GM21447 (cell line): ENCODE measurements around the gene RAD54L2.
"Not testable (repeated sequence)": the region's sequence is repeated elsewhere in the genome, so short reads cannot be mapped to it uniquely, and the experiment has no call there.

Source experiments
- ATAC-seq: cut with Tn5 transposase; IDR thresholded peaks from one replicate; pipeline ENCODE4 v1.9.1; 2021; ENCODE audit not compliant: unreplicated experiment

RAD54L2 gene, protein sequence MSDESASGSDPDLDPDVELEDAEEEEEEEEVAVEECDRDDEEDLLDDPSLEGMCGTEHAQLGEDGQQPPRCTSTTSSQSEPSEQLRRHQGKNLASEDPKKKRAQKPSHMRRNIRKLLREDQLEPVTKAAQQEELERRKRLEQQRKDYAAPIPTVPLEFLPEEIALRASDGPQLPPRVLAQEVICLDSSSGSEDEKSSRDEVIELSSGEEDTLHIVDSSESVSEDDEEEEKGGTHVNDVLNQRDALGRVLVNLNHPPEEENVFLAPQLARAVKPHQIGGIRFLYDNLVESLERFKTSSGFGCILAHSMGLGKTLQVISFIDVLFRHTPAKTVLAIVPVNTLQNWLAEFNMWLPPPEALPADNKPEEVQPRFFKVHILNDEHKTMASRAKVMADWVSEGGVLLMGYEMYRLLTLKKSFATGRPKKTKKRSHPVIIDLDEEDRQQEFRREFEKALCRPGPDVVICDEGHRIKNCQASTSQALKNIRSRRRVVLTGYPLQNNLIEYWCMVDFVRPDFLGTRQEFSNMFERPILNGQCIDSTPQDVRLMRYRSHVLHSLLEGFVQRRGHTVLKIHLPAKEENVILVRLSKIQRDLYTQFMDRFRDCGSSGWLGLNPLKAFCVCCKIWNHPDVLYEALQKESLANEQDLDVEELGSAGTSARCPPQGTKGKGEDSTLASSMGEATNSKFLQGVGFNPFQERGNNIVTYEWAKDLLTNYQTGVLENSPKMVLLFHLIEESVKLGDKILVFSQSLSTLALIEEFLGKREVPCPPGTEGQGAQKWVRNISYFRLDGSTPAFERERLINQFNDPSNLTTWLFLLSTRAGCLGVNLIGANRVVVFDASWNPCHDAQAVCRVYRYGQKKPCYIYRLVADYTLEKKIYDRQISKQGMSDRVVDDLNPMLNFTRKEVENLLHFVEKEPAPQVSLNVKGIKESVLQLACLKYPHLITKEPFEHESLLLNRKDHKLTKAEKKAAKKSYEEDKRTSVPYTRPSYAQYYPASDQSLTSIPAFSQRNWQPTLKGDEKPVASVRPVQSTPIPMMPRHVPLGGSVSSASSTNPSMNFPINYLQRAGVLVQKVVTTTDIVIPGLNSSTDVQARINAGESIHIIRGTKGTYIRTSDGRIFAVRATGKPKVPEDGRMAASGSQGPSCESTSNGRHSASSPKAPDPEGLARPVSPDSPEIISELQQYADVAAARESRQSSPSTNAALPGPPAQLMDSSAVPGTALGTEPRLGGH (N-terminal part only)

DNA sequence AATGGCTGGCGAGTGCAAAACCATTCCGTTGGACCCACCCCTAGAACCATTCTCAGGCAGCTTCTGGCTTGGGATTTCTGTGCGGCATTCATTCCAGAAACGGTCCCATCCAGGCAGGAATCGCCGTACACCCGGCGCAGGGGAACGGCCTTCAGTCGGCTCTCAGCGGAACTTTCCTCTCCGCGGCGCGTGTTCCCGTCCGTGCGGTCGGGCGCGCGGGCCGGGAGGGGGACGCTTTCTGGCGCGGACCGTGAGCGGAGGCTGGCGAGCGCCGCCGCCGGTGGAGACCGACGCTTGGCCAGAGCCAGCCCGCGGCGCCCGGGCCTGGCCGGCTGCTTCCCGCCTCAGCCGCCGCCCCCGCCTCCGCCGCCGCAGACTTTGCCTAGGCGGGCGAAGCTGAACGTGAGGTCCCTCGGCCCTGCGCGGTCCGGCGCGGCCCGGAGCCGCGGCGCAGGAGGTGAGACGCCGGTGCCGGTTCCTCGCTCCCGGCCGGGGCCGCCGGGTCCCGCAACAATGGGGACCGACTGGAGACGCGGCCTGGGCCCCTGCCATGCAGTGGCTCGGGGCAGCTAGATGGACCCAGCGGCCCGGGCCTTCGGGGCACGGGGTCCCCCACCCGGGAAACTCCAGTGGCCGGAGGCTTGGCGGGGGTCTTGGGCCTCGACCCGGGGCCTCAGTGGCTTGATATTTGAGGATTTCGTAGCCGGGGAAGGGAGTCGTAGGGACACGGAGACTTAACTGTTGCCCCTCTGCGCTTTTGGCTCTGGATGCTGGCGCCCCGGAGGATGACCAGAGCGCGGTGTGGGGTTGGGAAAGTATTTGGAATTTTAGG, at the start of gene RAD54L2:
TSS of gene RAD54L2 (plus strand) at position 261 of the 832 bp plus-strand sequence. CDS start 51,702 bp downstream, outside the sequence.
- peak; percentile 74 for ATAC-seq

DNA sequence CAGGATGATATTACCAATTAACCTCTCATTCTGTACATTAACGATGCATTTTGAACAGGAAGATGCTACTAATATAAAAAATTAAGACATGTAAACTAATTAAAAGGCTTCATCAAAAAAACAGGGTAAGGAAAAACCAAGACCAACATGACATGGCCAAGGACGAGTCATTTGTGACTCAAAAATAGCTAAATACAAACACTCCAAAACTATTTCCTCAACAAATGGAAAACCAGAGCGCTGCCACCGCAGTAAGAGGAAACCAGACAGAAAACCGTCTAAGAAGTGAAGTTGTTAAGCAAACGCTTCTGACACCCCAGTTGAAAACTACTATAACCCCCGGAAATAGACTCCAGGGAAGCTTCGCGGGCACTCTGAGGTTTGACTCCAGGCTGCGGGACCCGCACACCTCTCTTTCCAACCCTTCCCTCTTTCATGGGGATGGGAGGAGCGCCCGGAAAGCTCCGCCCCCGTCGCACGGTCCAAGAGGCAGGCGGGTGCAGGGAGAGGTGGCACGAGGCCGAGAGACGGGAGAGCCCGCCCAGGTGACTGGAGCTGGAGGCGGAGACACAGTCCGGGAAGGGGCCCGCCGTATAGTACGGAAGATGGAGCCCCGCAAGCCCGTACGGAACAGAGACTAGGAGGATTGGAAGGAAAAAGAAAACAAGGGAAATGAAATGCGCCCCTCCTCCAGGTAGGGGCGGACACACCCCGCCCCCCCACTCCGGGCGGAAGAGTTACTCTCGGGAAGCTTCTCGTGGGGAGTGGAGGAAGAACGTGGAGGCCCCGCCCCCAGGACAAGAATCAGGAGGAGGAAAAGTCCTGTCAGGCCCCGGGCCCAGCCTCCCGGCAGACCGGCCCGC, 39.4 kb upstream of the RAD54L2 start:
- ATAC-seq, result peak; percentile 56

DNA sequence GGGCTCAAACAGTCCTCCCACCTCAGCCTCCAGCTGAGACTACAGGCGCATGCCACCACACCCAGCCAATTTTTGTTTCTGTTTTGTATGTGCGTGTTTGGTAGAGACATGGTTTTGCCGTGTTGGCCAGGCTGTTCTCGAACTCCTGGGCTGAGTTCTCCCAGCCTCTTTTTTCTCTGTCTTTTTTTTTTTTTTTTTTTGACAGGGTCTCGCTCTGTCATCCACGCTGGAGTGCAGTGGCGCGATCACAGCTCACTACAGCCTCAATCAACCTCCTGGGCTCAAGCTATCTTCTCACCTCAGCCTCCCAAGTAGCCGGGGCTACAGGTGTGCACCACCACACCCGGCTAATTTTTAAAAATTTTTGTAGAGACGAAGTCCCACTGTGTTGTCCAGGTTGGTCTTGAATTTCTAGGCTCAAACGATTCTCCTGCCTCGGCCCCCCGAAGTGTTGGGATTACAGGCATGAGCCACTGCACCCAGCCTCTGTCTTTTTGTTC, 37.8 kb upstream of the RAD54L2 start:
- no peak for ATAC-seq

DNA sequence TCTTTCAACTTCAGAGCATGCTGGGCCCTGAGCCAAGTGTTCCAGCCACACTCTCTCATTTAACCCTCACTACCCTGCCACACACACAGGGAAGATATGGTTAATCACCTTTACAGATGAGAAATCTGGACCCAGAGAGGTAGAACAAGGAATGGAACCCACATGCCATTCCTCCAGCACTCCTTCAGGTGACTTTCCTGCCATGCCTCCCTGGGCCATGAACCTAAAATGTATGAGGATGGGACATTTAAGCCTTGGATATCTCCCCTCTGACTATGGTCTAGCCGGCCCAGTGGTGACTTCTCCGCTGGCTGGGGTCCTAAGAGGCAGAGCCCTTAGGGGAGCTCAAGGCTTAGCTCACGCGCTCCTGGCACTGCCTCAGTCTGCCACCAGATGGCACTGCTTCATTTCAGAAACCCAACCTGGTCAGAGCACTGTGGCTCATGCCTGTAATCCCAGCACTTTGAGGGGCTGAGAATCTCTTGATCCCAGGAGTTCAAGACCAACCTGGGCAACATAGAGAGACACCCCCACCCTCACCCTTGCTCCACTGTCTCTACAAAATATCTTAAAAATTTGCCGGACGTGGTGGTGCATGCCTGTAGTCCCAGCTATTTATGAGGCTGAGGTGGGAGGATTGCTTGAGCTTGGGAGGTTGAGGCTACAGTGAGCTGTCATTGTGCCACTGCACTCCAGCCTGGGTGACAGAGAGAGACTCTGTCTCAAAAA, 36.5 kb upstream of the RAD54L2 start:
- no peak for ATAC-seq

DNA sequence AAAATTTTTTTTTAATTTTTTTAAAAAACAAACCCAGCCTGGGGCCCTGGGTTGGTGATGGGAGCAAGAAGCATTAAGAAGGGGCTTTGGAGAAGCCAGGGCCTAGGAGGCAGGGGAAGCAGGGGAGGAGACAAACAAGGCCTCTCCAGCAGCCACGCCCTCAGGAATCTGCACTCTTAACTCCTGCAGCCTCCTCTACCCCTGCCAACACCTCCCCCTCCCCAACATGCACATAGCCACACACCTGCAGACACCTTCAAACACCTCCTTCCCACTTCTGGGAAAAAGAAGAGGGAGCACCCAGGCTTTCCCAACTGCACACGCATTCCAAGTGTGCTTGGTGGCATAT, 36.0 kb upstream of the RAD54L2 start:
- no peak for ATAC-seq

DNA sequence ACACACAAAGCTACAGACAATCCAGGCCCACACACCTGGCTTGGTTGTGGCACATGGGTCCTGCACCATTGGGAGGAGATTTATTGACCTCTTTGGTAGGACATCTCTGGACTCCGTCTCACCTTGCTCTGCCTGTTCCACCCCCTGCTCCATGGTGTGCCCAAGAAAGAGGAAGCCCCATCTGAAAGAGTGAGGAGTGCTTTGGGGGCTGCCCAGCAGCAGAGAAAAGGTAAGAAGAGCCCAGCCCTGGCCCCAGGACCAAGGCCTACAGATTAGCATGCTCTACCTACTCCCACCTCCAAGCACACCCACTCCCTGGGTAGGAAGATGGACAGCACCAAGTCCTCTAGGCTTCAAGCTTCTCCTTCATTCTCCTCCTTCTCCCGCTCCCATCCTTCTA, 35.5 kb upstream of the RAD54L2 start:
- ATAC-seq, result no peak

DNA sequence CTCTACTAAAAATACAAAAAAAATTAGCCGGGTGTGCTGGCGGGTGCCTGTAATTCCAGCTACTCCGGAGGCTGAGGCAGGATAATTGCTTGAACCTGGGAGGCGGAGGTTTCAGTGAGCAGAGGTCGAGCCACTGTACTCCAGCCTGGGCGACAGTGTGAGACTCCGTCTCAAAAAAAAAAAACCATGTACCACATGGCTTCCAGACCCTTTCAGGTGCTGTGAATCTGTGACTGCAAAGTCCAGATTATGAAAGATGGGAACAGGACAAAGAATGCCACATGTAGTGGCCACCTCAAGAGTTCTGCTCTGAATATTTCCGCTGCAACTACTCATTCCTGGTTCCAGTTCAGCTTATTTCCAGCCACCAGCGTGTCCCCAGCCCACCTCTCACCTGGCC, 30.3 kb upstream of the RAD54L2 start:
- no peak for ATAC-seq

DNA sequence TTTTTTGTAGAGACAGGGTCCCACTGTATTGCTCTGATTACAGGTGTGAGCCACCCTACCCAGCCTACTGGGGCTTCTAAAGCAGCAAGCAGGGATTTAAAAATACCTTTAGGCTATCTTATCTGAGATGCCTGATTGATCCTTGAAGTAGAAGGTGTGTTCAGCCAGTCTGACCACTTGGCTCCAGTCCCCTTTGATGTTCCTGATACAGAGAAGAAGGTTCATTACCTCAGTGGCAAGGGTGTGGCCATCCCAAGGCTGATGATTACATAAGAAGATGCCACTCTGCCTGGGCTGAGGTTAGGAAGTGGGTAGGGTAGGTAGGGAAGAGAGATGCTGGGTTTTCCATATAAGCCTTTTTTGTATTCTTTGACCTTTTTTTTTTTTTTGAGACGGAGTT, 27.5 kb upstream of the RAD54L2 start:
- ATAC-seq, result no peak

DNA sequence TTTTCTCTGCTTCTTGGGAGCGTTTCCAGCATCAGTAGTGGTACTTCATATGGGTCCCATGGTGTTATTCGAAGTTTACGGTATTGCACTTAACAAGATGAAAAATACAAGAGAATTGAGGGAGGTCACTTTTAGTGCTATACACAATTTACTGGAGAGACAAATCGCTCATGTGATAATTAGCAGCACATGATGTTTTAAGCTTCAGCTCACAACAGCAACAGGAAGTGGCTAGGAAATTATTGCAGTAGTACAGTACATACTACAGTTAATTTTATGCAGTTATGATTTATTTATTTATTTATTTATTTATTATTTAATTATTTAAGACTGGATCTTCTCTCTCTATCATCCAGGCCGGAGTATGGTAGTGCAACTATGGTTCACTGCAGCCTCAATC, 24.3 kb upstream of the RAD54L2 start:
- ATAC-seq, result no peak

DNA sequence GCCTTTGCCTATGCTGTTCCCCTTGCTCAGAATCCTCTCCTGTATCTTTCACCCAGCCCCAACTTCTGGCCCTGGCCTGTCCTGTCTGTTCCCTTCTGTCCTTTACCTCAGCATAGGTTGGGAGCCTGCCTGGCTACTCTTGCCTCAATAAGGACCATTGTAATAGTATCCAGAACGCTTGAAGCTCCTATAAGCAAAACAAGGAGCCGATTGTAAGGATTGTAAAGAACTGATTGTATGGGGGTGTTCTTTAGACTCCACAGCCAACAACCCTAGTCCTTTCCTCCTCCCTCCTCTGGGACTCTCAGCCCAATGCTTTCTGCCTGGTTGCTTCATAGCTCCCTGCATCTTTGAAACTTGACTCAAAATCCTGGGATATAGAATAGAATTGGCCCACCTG, 18.7 kb upstream of the RAD54L2 start:
- ATAC-seq, result no peak

DNA sequence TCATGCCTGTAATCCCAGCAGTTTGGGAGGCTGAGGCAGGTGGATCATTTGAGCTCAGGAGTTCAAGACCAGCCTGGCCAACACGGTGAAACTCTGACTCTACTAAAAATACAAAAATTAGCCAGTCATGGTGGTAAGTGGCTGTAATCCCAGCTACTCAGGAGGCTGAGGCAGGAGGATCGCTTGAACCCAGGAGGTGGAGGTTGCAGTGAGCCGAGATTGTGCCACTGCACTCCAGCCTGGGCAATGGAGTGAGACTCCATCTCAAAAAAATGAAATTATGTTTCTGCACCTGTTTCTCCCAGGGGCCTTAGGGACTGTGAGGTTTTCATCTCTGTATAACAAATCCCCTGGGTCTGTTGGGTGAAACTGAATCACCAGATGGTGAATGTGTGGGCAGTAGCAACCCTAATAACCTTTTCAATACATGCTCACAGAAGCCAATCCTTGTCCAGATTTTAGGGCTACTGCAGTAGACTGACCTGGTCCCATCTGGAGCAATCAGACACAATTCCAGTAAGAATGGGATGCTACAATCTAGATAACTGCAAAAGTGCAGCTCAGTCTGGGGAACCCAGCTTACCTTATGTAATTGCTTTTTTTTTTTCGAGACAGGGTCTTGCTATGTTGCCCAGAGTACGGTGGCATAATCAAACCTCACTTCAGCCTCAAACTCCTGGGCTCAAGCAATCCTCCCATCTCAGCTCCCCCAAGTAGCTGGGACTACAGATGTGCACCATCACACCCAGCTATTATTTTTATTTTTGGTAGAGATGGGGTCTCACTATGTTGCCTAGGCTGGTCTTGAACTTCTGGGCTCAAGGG, 17.4 kb upstream of the RAD54L2 start:
- ATAC-seq, result peak; percentile 88

DNA sequence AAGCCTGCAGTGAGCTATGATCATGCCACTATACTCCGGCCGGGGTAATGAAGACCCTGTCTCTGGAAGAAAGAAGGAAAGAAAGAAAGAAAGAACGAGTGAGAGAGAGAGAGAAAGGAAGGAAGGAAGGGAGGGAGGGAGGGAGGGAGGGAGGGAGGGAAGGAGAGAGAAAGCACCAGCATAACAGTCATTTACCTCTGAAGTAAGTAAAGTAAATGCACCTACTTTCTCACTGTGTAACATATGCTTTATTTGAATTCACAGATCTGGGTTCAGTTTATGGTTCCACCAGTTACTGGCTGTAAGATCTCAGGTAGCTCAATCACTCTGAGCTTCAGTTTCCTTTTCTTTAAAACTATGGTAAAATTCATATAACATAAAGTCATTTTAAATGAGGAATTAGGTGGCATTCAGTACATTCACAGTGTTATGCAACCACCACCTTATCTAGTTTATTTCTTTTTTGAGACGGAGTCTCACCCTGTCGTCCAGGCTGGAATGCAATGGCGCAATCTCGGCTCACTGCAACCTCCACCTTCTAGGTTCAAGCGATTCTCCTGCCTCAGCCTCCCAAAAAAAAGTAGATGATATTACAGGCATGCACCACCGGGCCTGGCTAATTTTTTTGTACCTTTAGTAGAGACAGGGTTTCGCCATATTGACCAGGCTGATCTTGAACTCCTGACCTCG, 16.1 kb upstream of the RAD54L2 start:
- ATAC-seq, result no peak

DNA sequence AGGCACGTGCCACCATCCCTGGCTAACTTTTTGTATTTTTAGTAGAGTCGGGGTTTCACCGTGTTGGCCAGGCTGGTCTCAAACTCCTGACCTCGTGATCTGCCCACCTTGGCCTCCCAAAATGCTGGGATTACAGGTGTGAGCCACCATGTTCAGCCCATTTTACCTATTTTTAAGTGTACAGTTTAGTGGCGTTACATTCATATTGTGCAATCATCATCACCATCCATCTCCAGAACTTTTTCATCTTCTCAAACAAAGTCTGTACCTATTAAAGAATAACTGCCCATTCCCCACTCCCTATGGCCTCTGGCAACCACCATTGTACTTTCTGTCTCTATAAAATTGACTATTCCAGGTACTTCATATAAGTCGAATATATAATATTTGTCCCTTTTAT, 13.6 kb upstream of the RAD54L2 start:
- ATAC-seq, result not testable (repeated sequence)

DNA sequence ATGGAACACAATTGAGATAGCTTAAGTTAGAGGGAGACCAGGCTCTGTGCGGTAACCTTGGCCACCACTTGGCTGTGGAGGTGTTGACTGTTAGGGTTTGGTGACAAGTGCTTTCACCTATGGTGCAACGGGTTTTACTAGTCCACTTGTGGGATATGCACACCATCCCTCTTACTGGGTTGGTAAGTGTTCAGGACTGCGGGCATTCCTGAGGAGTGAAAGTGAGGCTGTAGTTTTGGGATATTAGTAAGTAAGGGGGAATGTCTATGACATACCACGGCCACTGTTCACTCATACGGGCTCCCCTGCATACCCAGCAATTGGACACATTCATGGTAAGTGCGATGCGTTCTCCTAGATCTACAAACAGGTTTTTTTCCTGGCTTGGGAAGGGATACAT, 8.0 kb upstream of the RAD54L2 start:
- no peak for ATAC-seq

DNA sequence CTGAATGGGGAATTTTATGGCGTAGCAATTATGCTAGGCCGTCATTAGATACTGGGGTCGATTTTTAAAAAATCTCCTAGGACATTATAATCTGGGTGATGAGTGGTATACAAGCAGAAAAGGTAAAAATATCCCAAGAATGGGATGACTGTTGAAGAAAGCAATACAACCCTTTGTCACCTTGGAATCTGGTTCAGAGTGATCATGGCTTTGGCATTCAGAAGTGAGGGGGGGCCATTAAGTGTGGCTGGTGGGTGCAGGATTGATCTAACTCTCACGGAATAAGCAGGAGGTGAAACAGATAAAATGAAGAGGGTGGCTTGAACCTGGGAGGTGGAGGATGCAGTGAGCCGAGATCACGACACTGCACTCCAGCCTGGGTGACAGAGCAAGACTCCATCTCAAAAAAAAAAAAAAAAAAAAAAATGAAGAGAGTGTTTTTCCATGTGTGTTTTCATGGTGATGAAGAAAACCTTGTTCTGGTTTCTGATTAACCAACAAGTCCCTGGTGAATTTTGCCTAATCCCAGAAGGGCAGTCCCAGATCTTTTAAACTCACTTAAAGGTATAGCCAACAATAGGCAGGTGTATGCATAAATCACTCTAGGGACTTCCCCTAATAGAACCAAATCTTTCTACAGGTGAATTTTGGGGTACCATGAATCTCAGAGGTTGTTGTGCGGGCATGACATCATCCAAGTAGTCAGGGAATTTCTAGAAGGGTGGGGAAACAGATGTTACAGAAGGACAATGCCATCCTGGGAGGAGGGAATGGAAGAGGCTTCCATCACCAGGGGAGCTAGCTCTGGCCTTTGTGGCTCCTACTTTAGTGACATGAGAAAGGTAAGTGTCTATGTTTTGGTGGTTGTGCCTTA, 3.1 kb upstream of the RAD54L2 start:
- no peak for ATAC-seq

DNA sequence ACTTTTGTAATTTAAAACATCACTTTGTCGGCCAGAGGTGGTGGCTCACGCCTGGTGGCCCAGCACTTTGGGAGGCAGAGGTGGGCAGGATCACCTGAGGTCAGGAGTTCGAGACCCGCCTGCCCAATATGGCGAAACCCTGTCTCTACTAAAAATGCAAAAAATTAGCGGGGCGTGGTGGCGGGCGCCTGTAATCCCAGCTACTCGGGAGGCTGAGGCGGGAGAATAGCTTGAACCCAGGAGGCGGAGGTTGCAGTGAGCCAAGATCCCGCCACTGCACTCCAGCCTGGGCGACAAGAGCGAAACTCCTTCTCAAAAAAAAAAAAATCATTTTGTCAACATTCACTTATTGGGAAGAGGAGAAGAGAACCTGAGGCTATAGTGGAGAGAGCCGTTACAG, 888 bp upstream of the RAD54L2 start:
- ATAC-seq, result not testable (repeated sequence)
